CD4-positive, alpha-beta T cell treated with Interferon gamma for 1 hour (primary cell): ENCODE results near the gene KIN.
"Not testable (repeated sequence)": the region's sequence is repeated elsewhere in the genome, so short reads cannot be mapped to it uniquely, and the experiment has no call there.

Experiments used
- DNase-seq: peaks from one replicate; pipeline ENCODE4 v3.0.0-alpha.2; 2020

The KIN gene

DNA sequence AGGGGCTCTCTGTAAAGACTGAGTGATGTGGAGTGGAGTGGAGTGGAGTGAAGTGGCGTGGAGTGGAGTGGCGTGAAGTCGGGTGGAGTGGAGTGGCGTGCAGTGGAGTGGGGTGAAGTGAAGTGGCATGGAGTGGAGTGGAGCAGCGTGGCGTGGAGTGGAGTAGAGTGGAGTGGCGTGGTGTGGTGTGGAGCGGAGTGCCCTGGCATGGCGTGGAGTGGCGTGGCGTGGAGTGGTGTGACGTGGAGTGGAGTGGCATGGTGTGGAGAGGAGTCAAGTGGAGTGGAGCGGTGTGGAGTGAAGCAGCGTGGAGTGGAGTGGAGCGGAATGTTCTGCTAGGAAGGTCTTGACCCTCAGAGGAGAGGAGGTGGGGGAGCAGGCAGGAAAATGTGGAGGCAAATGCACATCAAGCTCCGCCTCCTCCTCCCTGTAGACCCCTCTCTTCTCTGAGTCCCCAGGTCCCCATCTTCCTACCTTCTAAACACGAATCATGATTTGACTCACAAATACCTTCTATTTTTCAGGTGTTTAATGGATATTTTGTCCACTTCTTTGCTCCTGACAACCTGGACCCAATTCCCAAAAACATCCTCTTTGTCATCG, 64.8 kb downstream of the KIN start:
- no peak for DNase-seq

DNA sequence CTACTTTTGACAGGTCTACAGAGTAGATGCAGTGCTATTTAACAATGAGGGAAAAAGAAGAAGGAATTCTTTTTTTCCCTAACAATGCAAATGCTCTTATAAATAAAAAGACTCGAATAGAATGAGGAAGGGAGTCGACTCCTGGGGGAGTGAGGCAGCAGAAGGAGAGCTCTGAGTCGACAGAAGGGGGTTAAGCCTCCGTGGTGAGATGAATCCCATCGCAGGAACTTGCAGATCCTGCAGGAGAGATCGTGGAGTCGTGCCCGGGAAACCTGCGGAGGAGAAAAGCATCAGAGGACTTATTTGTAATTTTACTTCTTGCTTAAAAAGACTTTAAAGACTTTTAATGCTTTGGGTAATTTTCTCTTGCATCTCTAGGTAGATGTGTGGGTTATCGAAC, 67.3 kb downstream of the KIN start:
- DNase-seq = no peak

GRCh38 chr10:7718685-7719084, 69.1 kb downstream of the KIN start:
- no peak for DNase-seq

DNA sequence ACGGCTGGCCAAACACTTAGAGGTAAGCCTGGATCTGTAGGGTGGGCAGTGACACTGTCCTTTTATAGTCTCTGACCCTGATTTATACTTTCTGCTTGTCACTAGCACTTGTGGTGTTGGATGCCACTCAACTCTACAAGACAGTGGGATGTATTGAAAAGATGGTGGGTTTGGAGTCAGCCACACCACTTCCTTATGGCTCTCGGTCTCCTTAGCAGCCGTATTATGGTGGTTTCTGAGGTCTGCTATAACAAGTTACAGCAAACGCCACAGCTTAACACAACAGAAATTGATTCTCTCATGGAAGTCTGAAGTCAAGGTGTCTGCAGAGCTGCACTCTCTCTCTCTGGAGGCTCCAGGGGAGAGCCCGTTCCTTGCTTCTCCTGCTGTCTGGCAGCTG, 70.0 kb downstream of the KIN start:
- DNase-seq = no peak

- no peak for DNase-seq
Observed at GRCh38 chr10:7715515-7715914, 72.3 kb downstream of the KIN start.

DNA sequence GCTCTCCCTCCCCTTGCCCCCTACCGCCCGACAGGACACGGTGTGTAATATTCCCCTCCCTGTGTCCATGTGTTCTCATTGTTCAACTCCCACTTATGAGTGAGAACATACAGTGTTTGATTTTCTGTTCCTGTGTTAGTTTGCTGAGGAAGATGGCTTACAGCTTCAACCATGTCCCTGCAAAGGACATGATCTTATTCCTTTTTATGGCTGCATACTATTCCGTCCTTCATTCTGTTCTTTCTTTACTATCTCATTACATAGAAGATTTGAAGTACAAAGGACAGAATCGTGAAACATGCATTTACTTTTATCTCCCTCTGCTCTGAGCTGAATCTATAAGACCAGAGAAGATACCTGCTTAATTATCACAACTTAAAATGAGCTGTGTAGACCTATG, 76.7 kb downstream of the KIN start:
- not testable (repeated sequence) for DNase-seq

DNA sequence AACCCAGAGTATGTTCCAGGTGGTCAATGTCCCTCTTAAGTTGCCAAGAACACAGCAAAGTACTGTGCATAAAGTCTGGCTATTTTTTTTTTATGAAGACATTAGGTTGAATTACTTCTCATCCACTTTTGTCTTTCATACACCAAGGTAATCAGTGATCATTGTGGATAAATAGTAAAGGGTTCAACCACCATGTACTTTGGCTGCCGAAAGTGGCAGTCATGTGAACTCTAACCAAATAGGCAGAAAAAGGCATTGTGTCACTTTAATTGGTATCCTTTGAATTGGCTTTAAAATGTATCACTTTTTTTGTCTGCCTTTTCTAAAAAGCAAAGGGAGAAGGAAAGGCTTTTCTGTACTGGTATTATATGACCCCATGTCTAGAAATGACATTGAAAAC, 77.3 kb downstream of the KIN start:
- no peak for DNase-seq

GRCh38 chr10:7708832-7709231, 79.0 kb downstream of the KIN start:
- DNase-seq = no peak

DNA sequence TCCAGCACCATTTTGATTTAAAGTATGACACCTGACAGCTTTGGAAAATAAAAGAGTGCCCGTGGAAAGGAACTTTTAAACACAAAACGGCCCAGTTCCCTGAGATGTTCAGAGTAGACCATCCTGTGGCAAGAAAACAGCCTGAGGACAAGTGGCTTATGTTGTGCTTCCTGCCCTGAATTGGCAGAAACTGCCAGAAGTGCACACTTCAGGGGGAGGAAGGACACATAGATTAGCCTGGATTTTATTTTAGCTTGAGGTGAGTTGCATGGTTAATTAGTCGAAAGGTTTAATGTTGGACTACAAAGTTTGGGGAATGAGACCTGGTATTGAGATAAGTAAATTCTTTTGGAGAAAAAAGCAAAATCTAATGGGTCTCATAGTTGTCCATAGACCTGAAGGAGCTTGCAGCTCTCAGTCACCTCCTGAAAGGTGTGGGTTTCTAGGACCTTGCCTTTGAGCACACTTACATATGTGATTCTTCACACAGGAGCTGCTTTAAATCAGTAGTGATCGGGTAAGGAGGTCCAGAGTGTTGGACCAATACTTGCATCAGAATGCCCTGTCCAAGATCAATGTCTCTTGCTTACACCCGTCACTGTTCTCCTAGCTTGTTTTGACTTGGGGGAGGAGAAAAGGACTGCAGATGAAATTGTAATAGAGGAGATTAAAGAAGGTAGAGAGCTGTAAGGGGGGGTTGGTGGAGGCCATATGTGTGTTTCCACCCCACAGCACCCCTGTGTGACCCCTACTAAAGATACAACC, 79.8 kb downstream of the KIN start:
- no peak for DNase-seq

- no peak for DNase-seq
Observed at GRCh38 chr10:7707102-7707501, 80.7 kb downstream of the KIN start.

DNA sequence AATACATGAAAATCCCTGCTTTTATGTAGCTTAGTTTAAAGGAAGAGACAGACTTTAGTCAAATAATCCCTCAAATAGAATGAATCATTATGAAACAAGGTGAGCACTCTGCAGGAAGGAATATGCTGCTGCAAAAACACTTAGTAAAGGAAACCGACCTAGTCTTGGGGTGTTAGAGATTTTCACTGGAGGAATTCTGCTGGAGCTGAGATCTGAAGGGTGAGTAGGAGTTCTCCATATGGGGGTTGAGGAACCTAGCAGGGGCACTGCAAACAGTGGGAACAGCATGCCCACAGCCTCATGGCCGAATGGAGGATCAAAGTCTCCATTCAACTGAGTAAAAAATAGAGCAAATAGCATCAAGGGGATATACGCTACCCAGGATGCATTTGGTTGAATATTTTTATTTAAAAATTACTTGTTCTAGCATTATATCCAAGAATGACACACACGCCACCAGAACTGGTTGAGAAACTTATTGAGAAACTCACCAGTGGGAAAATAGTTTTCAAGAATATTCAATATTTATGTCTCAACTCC, 81.2 kb downstream of the KIN start:
- no peak for DNase-seq

GRCh38 chr10:7705341-7705740, 82.5 kb downstream of the KIN start:
- no peak for DNase-seq

DNA sequence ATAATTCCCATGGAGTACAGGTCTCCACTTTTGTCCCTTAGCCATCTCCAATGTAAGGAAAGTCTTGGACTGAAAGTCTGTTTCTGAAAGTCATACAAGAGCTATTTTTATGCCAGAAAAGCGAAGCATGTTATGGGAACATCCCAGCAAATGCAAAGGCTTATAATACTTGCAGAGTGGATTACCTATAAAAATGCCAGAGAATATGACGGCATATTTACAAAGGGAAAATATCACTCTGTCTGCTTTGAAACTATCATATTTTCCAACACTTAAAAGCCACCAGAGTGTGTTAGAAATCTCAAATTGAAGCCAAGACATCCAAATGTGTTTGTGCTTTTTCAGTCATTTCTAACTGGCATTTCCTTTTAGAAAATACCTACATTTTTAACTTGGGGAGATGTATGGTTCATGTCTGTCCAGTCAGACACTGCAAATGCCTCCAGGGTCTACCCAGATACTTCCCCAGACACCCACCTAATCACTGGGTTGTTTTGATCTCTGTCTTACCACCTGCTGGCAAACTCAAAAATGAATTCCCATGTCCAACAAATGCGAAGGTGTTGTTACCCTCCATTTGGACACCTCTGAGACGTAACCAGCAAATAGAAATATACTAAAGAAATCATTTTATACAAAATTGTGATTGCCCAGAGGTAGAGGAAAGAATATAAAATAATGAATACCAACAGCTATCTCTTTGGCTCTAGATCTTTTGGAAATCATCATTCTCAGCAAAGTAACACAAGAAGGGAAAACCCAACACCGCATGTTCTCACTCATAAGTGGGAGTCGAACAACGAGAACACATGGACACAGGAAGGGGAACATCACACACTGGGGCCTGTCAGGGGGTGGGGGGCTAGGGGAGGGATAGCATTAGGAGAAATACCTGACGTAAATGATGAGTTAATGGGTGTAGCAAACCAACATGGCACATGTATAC, 83.4 kb downstream of the KIN start:
- no peak for DNase-seq

DNA sequence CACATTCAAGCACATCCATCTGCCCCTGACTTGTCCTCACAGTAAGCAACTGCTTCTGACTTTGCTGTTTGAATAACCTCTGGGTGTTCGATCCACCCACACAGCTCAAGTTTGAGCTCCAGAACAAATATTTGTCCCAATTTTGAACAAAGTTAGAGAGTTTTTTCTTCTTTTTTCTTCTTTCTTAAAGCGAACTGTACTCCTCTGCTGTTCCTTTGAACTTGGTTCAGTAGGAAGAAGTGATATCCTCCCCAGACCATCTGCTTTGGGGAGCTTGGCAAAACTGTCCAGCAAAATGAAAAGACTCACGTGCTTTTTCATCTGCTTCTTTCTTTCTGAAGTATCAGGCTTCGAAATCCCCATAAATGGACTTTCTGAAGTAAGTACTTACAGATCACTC, 84.7 kb downstream of the KIN start, which contains the start of gene ITIH2:
Gene ITIH2 (plus strand): TSS at position 177 of the 400 bp plus-strand sequence. CDS start 119 bp downstream, at position 296.
- DNase-seq = no peak

- no peak for DNase-seq
Observed at GRCh38 chr10:7702288-7702812, 85.4 kb downstream of the KIN start.

DNA sequence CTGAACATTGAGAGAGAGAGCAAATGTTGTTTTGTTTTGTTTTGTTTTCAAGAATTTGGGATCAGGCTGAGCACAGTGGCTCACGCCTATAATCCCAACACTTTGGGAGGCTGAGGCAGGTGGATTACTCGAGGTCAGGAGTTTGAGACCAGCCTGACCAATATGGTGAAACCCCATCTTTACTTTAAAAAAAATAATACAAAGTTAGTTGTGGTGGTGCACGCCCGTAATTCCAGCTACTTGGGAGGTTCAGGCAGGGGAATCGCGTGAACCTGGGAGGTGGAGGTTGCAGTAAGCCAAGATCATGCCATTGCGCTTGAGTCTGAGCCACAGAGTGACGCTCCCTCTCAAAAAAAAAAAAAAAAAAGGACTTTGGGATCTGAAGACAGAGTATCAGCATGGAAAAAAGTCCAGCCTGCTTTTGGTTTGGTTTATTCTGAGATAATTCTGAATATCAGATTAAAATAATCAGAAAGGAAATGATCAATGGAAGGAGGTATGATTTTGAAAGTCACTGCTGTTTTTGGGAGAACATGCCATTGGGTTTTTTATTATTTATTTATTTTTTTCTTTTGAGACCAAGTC, 86.5 kb downstream of the KIN start:
- DNase-seq = no peak
